GM12875 (cell line): Measurements from ENCODE around the gene CACHD1.

ENCODE experiments used
- H3K4me3 ChIP-seq: one replicate; pipeline ENCODE4 v1.5.1; 2011; ENCODE audit warnings: low read depth, low read length, control low read depth
- TF ChIP-seq, protein P1 (sequence below): IDR thresholded peaks from 2 replicates; pipeline ENCODE4 v1.5.1; 2011; ENCODE audit warnings: low read depth, mild to moderate bottlenecking, control low read depth, inconsistent platforms, low read length, moderate library complexity, borderline replicate concordance; ENCODE audit not compliant: insufficient read depth

Gene CACHD1

DNA sequence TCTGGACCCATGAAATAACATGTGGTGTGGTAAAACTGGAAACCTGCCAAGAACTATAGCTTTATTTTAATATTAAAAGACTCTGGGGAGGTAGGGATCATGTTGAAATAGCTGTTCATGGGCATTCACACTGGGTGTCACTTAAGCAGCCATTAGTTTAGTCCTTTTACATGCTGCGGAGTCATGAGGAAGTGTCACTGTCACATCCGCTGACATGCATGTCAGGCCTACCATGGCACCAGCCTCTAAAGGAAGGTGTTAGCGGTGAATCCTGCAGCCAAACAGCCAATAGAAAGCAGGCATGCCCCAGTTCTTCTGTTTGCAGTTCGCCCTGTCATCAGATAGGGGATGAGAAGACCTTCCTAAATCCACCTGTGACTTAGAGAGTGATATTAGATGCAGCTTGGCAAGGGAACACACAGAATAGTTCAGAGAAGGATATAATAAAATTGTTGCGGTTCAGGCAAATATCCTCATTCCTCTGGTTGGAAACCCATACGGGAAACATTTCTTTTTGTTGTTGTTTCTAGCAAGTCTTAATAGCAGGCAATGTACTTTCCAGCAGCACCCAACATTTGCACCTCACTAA, 100.4 kb downstream of the CACHD1 start:
- no peak overlapping the region for H3K4me3 ChIP-seq
- TF ChIP-seq, protein P1, sequence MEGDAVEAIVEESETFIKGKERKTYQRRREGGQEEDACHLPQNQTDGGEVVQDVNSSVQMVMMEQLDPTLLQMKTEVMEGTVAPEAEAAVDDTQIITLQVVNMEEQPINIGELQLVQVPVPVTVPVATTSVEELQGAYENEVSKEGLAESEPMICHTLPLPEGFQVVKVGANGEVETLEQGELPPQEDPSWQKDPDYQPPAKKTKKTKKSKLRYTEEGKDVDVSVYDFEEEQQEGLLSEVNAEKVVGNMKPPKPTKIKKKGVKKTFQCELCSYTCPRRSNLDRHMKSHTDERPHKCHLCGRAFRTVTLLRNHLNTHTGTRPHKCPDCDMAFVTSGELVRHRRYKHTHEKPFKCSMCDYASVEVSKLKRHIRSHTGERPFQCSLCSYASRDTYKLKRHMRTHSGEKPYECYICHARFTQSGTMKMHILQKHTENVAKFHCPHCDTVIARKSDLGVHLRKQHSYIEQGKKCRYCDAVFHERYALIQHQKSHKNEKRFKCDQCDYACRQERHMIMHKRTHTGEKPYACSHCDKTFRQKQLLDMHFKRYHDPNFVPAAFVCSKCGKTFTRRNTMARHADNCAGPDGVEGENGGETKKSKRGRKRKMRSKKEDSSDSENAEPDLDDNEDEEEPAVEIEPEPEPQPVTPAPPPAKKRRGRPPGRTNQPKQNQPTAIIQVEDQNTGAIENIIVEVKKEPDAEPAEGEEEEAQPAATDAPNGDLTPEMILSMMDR = no peak

DNA sequence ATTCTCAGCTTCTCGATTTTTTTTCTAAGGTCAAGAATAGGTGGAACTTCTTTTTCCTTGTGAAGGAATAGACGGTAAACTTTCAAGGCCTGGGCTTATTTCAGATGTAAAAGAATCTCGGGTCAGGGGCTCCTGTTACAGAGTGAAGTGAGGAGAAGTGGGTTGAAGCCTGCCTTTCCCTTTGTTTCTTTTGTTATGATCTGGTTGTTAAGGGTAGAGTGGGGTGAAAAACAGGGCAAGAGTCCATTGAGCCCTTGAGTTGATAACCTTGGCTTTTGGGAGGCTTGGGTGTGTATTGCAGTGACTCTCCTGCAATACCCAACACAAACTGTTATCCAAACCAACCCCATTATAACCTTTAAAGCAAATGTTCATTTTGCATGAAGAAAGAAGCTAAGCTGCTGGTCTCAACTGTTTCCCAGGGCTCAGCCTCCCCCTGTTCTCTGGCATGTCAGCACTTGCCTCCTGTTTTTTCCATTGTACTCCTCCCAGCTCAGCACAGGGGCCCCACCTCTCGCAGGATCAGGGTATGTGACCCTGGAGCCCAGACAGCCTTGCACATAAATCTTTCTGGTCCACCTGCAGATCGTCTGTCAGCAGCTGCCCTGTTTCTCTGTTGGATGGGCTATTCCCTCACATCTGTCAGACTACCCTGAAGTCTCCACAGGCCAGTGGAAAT, 102.4 kb downstream of the CACHD1 start:
- TF ChIP-seq, protein P1 = no peak
- H3K4me3 ChIP-seq = no peak overlapping the region

DNA sequence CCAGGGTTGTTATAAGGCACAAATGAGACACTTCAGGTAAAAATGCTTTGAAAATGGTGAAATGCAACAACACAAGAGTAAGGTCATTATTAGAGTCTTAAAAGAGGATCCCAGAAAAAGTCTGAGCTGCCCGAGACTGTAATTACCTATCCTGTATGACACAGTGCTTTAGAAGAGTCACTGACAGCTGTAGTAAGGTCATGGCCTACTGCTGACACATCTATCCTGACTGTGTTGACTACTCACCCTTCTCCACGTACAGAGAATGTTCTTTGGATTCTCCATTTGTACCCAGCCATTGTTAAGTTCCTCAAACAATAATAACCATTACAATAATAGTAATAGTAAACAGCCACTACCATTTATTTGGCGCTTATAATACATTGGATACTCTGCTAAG, 104.4 kb downstream of the CACHD1 start:
- TF ChIP-seq, protein P1 = no peak

DNA sequence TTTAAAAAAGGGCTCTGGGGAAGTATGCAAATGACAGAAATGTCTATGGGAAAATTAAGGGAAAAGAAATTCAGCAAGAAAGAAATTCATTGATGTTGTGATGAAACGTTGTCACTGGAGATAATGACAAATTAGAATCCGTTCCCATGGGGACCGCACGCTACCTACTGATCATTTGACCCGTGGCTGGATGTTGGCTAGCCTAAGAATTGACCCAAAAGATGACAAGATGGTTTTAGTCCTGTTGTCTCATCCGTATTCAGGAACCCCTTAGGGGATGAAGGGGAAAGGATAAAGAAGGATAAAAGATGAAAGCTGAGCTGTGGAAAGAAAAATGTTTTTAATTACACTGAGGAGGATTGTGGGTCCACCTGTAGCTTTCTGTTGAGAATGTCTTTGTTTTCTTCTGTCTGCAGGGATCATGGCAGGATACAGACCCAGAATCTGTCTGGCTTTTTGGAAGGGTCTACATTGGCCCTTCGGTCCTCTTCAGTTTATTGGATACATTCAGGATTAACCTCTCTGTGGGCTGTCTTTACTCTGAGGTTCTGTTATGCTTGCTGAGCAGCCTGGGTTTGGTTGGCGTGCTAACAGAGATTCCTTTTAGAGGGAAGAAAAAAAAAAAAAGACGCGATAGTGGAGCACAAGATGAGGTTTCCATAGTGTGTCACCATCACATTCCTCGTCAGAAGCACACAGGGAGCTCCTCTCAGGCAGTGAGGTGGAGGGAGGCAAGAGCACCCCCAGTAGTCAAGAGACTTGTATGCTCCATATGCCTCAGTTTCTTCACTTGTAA, 106.2 kb downstream of the CACHD1 start:
- H3K4me3 ChIP-seq = no peak overlapping the region
- TF ChIP-seq, protein P1 = no peak

More for the DNA sequence above, 104.4 kb downstream of the CACHD1 start:
- no peak overlapping the region for H3K4me3 ChIP-seq

DNA sequence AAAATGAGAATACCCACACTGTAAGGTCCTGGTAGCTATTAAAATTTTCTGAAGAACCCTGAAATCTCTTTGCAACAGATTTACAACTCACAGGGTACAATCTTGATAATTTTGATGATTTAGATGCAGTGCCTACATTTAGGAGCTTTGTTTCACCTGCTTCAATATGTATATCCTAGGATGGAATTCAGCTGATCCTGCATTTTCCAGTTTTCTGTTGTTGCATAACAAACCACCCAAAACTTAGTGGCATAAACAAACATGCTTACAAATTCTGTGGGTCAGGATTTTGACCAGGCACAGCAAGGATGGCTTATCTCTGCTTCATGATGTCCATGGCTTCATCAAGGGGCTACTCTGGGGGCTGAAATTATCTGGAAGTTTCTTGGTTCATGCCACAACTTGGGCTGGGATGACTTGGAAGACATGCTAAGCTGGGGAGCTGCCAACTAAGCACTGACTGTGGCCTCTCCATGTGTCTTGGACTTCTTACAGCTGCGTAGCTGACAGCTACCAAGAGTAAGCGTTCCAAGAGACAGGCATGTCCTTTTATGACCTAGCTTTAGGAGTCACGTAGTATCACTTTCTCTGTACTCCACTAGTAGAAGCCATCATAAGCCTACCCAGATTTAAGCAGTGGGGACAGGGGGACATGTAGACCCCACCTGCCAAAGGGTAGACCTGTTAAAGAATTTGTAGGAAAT, 108.5 kb downstream of the CACHD1 start:
- TF ChIP-seq, protein P1 = no peak

DNA sequence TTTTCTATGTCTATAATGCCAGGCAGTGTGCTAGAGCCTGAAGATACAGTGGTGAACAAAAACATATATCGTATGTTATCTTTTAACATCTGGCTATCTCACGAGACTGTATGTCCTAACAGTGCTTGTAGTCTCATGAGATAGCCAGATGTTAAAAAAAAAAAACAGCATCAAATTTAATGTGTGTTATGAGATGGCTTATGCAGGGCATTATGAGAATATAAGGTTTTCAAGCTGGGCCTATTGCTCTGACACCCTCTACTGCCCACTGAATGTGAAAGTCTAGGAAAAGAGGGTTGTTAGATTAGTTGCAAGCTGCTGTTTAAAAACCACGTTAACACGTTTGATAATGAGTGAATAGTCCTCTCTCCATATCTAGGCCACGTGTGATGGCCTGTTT, 109.8 kb downstream of the CACHD1 start:
- H3K4me3 ChIP-seq = no peak overlapping the region

More for the DNA sequence above, 108.5 kb downstream of the CACHD1 start:
- H3K4me3 ChIP-seq = no peak overlapping the region

More for the DNA sequence above, 109.8 kb downstream of the CACHD1 start:
- TF ChIP-seq, protein P1 = no peak
